Measurements from ENCODE around the gene SYT12. TPM values are rescaled to one million over a fixed set of nuclear protein-coding genes. Genes with fewer than 3 reads are reported as not detected.

SYT12 gene
- total and polyA plus RNA-seq, 2 of the 8 experiments (the other 6 are each of a cell fraction or from before 2014, with no cell fraction given), result 1.4 to 3.3 TPM

DNA sequence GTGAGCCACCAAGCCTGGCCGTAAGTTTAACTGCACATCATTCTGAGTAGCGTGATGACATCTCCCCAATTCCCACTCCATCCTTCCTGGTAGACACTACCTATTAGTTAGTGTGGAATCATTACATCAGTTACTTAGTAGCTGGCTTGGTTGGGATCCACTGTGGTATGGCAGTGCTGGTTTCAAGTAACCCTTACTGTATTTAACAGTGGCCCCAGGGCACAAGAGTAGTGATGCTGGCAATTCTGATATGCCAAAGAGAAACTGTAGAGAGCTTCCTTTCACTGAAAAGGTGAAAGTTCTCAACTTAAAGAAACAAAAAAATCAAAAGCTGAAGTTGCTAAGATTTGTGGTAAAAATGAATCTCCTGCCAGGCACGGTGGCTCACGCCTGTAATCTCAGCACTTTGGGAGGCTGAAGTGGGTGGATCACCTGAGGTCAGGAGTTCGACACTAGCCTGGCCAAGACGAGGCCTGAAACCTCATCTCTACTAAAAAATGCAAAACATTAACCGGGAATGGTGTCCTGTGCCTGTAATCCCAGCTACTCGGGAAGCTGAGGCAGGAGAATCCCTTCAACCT is 60.9 kb downstream of the SYT12 start (continued):
- TF ChIP-seq, protein P1, sequence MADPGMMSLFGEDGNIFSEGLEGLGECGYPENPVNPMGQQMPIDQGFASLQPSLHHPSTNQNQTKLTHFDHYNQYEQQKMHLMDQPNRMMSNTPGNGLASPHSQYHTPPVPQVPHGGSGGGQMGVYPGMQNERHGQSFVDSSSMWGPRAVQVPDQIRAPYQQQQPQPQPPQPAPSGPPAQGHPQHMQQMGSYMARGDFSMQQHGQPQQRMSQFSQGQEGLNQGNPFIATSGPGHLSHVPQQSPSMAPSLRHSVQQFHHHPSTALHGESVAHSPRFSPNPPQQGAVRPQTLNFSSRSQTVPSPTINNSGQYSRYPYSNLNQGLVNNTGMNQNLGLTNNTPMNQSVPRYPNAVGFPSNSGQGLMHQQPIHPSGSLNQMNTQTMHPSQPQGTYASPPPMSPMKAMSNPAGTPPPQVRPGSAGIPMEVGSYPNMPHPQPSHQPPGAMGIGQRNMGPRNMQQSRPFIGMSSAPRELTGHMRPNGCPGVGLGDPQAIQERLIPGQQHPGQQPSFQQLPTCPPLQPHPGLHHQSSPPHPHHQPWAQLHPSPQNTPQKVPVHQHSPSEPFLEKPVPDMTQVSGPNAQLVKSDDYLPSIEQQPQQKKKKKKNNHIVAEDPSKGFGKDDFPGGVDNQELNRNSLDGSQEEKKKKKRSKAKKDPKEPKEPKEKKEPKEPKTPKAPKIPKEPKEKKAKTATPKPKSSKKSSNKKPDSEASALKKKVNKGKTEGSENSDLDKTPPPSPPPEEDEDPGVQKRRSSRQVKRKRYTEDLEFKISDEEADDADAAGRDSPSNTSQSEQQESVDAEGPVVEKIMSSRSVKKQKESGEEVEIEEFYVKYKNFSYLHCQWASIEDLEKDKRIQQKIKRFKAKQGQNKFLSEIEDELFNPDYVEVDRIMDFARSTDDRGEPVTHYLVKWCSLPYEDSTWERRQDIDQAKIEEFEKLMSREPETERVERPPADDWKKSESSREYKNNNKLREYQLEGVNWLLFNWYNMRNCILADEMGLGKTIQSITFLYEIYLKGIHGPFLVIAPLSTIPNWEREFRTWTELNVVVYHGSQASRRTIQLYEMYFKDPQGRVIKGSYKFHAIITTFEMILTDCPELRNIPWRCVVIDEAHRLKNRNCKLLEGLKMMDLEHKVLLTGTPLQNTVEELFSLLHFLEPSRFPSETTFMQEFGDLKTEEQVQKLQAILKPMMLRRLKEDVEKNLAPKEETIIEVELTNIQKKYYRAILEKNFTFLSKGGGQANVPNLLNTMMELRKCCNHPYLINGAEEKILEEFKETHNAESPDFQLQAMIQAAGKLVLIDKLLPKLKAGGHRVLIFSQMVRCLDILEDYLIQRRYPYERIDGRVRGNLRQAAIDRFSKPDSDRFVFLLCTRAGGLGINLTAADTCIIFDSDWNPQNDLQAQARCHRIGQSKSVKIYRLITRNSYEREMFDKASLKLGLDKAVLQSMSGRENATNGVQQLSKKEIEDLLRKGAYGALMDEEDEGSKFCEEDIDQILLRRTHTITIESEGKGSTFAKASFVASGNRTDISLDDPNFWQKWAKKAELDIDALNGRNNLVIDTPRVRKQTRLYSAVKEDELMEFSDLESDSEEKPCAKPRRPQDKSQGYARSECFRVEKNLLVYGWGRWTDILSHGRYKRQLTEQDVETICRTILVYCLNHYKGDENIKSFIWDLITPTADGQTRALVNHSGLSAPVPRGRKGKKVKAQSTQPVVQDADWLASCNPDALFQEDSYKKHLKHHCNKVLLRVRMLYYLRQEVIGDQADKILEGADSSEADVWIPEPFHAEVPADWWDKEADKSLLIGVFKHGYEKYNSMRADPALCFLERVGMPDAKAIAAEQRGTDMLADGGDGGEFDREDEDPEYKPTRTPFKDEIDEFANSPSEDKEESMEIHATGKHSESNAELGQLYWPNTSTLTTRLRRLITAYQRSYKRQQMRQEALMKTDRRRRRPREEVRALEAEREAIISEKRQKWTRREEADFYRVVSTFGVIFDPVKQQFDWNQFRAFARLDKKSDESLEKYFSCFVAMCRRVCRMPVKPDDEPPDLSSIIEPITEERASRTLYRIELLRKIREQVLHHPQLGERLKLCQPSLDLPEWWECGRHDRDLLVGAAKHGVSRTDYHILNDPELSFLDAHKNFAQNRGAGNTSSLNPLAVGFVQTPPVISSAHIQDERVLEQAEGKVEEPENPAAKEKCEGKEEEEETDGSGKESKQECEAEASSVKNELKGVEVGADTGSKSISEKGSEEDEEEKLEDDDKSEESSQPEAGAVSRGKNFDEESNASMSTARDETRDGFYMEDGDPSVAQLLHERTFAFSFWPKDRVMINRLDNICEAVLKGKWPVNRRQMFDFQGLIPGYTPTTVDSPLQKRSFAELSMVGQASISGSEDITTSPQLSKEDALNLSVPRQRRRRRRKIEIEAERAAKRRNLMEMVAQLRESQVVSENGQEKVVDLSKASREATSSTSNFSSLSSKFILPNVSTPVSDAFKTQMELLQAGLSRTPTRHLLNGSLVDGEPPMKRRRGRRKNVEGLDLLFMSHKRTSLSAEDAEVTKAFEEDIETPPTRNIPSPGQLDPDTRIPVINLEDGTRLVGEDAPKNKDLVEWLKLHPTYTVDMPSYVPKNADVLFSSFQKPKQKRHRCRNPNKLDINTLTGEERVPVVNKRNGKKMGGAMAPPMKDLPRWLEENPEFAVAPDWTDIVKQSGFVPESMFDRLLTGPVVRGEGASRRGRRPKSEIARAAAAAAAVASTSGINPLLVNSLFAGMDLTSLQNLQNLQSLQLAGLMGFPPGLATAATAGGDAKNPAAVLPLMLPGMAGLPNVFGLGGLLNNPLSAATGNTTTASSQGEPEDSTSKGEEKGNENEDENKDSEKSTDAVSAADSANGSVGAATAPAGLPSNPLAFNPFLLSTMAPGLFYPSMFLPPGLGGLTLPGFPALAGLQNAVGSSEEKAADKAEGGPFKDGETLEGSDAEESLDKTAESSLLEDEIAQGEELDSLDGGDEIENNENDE (IDR thresholded peaks at IDR 0.05; ENCODE audit: insufficient replicate concordance, low read length), result no peak
- no peak for TF ChIP-seq EGR1 (IDR thresholded peaks at IDR 0.05; ENCODE audit: borderline replicate concordance, low read depth, low read length)
